ENCODE measurements around the gene UNKL. TPM values are rescaled to one million over a fixed set of nuclear protein-coding genes. Genes with fewer than 3 reads are reported as not detected.

Gene UNKL
- polyA plus RNA-seq, 4 donors: 10.2 to 29.3 (median 16.3) TPM

DNA sequence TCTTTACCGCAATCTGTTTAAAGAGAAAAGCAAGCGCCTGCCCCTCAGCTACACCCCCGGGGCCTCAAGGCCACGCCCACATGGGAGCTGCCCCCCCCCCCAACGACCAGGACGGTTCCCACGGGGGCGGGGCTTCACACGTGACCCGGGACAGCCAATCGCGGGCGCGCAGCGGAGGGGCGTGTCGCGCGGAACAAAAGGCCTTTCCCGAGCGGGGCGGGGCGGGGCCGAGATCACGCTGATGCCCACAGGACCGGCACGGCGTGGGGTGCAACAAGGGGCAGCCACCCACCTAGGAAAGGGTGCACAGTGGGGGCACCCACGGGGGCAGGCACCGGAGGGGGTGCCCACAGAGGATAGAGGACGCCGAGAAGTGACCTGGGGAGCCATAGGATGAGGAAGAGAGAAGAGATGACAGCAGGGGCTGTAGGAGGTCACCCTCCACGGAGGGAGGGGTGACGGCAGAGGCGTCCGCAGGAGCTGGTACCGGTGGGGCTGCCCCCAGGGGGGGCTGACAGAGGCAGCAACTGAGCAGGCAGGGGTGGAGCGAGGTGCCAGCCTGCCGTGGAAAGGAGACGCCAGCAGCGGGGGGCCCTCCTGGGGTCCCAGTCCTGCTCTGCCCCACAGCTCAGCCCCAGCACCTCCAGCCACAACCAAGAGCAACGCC, 6.2 kb downstream of the UNKL start:
- DNase-seq (ENCODE audit: low read depth in 4 of 4, low spot score in 3 of 4): peak; percentile 62 to 79 (median 76)

- DNase-seq (ENCODE audit: low read depth in 4 of 4, low spot score in 3 of 4): no peak
These were observed 6.8 kb downstream of the UNKL start for GRCh38 chr16:1407753-1408152.

DNA sequence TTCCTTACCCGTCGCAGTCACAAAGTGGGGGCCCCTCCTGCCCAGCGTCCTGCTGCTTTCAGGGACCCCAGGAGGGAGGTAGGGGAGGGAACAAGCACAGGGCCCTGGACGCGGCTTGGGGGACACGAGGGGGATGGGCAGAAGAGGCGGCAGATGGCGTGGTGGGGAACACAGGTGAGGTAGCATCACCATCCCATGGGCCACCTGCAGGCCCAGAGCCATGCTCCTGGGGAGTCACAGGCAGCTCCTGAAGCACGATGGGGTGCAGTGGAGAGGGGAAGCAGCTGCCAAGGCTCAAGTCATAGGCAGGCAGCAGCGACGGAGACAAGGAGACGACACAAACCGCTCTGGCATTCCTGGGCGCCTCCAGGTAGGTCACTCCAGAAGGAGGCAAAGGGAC, 10.8 kb downstream of the UNKL start:
- no peak for DNase-seq (ENCODE audit: low read depth in 4 of 4, low spot score in 3 of 4)

- DNase-seq (ENCODE audit: low read depth in 4 of 4, low spot score in 3 of 4): no peak
These were observed 11.5 kb downstream of the UNKL start for GRCh38 chr16:1403036-1403435.

- DNase-seq (ENCODE audit: low read depth in 4 of 4, low spot score in 3 of 4): no peak
These were observed 12.7 kb downstream of the UNKL start for GRCh38 chr16:1401758-1402154.

DNA sequence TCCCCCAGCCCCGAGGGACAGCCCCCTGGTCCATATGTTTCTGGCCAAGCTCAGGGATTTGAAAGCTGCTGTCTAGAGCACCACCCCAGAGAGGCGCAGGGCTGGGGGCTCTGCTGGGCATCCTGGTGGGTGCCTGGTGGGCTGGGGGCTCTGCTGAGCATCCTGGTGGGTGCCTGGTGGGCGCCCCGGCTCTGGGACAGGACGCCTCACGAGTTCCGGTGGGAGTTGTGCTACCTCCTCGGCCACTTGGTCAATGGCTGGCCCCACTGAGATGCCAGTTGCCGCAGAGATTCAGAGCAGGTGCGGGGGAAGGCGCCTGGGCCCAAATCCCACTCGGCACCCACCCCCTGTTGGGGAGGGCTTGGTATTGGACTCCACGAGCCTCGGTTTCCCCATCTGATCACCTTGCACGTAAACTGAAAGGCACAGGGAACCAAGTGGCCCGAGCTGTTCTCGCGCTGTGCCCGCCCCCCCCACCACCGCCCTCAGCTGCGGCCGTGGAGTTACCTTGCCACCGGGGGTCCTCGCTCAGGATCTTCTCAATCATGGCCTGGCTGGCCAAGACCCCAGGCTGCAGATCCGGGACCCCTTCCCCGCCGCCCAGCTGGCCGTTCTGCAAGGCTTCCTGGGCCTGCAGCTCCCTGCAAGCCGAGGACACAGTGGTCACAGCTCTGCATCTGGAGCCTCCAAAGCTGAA, 13.3 kb downstream of the UNKL start:
- DNase-seq (ENCODE audit: low read depth in 4 of 4, low spot score in 3 of 4): no peak

- DNase-seq (ENCODE audit: low read depth in 4 of 4, low spot score in 3 of 4): no peak
These were observed 15.5 kb downstream of the UNKL start for GRCh38 chr16:1398826-1399581.

GRCh38 chr16:1398351-1398750, 16.2 kb downstream of the UNKL start:
- no peak for DNase-seq (ENCODE audit: low read depth in 4 of 4, low spot score in 3 of 4)

DNA sequence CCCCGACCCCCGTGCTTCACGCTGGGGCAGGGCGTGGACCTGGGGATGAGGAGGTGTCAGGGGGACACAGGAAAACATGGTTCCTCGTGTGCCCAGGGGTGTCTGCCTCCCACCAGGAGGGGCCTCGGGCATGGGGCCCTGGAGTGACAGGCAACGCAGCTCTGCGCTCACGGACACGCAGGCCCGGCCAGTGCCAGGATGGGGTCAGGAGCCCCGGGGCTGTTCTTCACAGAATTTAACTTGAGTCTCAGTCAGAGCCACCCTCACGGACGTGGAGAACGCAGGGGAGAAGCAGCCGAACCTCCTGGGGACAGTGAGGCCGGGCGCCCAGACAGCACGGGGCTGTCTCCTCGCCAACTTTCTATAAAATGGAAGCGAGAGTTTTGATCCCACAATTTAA, 16.7 kb downstream of the UNKL start:
- DNase-seq (ENCODE audit: low read depth in 4 of 4, low spot score in 3 of 4): no peak

DNA sequence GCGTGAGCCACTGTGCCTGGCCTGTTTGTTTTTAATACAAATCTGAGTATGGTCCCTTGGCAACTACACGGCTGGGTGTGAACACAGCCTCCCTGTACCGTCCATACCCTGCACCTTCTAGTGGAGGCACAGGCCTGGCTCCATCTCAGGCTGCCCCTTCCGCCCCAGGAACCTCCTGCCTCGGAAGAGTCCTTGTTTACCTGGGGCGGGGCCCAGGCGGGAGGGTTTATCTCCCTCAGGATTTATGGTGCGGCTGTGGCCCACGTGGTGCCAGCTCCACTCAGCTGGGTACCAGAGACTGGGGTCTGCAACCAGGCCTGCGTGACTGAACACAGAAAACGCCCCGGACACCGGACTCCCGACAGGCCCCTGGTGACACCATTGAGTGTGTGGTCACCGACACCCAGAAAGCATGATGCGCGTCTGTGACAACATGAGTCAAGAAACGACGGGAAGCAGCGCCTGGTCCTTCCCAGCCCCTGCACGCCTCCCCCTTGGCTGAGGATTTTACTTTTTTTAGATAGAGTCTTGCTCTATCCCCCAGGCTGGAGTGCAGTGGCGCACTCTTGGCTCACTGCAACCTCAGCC, 19.0 kb downstream of the UNKL start:
- no peak for DNase-seq (ENCODE audit: low read depth in 4 of 4, low spot score in 3 of 4)

GRCh38 chr16:1394367-1394951, 20.0 kb downstream of the UNKL start:
- DNase-seq (ENCODE audit: low read depth in 4 of 4, low spot score in 3 of 4): no peak

GRCh38 chr16:1393613-1394176, 20.8 kb downstream of the UNKL start:
- no peak for DNase-seq (ENCODE audit: low read depth in 4 of 4, low spot score in 3 of 4)

DNA sequence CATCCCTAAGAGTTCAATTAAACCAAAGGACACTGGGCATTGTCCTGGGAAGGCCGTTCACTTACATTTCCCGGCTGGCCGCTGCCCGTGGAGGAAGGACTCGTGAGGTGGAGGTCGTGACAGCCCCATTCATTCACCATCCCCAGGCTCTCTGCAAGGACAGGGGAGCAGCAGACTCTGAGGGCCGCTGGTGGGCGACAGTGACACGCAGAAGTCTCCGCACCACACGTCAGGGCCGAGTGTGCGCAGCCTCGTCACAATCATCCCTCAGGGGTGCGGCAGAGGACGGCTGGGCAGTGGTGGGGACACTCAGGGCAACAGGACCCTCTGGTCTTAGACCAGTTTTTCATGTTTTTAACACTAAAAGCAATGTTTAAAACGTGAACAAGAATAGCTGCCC, 21.7 kb downstream of the UNKL start:
- no peak for DNase-seq (ENCODE audit: low read depth in 4 of 4, low spot score in 3 of 4)

DNA sequence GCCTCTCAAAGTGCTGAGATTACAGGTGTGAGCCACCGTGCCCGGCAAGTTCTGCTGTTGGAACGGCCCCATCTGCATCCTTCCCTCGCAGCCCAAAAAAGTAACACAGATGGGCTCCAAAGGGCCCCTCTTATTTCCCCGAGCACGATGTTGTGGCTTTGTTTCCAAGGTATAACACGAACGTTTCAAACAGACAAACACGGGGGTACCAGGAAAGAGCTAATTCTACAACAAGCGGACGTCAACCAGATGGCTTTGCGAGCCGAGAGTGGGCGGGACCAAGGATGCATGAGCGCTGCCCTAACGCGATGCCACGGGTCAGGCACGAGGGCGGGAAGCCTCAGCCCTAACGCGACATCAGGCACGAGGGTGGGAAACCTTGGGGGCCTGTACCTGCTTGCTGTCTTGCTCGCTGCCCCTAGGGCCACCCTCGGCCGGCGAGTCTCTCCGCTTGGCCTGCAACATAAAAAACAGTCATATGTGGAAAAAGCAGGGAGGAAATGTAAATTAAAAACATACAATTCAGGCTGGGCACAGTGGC, 24.2 kb downstream of the UNKL start:
- DNase-seq (ENCODE audit: low read depth in 4 of 4, low spot score in 3 of 4): no peak

DNA sequence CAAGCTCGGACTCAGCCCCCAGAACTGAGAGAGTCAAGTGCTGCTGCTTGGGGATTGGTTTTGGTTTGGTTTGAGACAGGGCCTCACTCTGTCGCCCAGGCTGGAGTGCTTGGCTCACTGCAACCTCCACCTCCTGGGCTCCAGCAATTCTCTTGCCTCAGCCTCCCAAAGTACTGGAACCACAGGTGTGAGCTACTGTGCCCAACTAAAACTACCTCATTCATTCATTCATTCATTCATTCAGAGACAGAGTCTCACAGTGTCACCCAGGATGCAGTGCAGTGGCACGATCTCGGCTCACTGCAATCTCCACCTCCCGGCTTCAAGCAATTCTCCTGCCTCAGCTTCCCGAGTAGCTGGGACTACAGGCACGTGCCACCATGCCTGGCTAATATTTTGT, 24.7 kb downstream of the UNKL start:
- DNase-seq (ENCODE audit: low read depth in 4 of 4, low spot score in 3 of 4): no peak

DNA sequence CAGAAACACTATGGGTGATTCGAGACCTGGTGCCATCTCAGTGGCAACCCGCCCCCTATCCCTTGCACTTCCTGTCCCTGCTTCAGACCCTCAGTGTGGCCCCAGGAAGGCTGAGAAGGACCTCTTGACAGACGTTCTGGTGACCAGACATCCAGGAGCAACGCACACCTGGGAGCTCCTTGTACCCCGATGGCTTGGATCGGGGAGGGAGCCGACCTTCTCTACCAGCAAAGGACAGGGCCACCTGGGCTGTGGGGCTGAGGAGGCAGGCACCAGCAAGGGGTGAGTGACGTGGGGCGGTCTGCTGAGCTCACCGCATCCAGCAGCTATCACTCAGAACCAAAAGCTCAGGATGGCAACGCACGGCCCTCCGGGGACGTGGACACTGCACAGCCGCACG, 27.2 kb downstream of the UNKL start:
- DNase-seq (ENCODE audit: low read depth in 4 of 4, low spot score in 3 of 4): no peak

- DNase-seq (ENCODE audit: low read depth in 4 of 4, low spot score in 3 of 4): no peak
These were observed 29.3 kb downstream of the UNKL start for GRCh38 chr16:1385232-1385631.

- DNase-seq (ENCODE audit: low read depth in 4 of 4, low spot score in 3 of 4): no peak
These were observed 30.9 kb downstream of the UNKL start for GRCh38 chr16:1383556-1383955.

DNA sequence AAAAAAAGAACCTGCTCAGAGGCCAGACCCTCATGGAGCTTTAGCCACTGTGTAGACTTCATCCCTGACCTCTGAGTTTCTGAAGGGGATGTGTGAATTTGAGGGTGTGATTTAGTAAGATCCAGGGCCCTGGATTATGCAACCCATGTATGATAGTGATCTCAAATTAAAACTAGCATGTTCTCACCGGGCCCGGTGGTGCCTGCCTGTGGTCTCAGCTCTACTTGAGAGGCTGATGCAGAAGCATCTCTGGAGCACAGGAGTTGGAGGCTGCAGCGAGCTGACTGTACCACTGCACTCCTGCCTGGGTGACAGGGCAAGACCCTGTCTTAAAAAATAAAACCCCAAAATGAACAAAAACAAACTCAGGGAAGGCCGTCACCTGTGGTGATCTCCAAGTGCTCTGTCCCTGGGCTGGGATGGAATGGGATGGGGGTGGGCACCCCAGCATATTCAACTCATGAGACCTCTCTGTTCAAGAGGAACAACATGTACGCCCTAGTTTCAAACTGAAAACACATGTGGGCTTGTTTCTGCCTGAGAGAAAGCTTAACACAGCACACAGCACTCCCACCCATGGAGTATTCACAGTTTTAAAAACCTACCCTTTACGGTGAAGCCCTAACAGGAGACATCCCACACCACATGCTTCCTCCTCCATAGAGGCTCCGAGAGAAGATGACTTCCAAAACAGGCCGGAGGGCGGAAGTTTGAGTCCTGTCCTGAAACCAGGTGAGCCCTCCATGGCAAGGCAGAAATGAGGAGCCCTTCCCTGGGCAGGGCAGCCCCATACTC, 32.7 kb downstream of the UNKL start:
- DNase-seq (ENCODE audit: low read depth in 4 of 4, low spot score in 3 of 4): no peak

- no peak for DNase-seq (ENCODE audit: low read depth in 4 of 4, low spot score in 3 of 4)
These were observed 34.3 kb downstream of the UNKL start for GRCh38 chr16:1380195-1380594.

Data from left renal pelvis (tissue), 4 donors.